ENCODE data around the gene ATRIP. TPM values are rescaled to one million over a fixed set of nuclear protein-coding genes. Genes with fewer than 3 reads are reported as not detected.
"Not testable (repeated sequence)": the region's sequence is repeated elsewhere in the genome, so short reads cannot be mapped to it uniquely, and the experiment has no call there.

The ATRIP gene
- polyA plus RNA-seq (2013, experiment 1 of 2; ENCODE audit: insufficient read length) = 7.2 TPM
- 7.1 TPM for polyA plus RNA-seq (2013, experiment 2 of 2; ENCODE audit: insufficient read length)

DNA sequence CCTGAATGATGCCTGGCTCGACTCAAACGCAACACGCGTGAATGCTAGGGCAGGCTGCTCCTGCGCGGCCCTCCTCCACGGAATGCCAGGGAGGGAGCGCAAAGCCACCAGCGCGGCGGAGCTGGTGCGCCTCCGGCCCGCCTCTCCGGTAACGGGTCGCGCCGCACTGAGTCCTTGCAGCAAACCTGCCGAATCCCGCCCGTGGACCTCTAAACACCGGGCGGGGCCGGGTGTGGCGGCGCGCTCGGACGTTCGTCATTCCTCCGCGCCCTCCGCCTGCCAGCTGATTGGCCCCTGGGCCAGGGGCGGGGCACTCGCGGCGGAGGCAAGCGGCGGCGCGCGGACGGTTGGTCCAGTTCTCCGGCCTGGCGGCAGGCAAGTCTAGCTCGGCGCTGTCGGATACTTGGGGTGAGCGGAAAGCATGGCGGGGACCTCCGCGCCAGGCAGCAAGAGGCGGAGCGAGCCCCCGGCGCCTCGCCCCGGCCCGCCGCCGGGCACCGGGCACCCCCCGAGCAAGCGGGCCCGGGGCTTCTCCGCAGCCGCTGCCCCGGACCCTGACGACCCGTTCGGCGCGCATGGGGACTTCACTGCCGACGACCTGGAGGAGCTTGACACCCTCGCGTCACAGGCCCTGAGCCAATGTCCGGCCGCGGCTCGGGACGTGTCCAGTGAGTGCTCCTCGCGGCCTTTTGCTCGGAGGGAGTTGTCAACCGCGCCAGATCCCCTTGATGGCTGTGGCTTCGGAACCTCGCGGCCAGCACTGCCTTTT, at the start of gene ATRIP:
ATRIP (plus strand) TSS at position 313 of the 769 bp plus-strand sequence; CDS start at position 422, 109 bp downstream.
- peak; percentile 81 for DNase-seq

DNA sequence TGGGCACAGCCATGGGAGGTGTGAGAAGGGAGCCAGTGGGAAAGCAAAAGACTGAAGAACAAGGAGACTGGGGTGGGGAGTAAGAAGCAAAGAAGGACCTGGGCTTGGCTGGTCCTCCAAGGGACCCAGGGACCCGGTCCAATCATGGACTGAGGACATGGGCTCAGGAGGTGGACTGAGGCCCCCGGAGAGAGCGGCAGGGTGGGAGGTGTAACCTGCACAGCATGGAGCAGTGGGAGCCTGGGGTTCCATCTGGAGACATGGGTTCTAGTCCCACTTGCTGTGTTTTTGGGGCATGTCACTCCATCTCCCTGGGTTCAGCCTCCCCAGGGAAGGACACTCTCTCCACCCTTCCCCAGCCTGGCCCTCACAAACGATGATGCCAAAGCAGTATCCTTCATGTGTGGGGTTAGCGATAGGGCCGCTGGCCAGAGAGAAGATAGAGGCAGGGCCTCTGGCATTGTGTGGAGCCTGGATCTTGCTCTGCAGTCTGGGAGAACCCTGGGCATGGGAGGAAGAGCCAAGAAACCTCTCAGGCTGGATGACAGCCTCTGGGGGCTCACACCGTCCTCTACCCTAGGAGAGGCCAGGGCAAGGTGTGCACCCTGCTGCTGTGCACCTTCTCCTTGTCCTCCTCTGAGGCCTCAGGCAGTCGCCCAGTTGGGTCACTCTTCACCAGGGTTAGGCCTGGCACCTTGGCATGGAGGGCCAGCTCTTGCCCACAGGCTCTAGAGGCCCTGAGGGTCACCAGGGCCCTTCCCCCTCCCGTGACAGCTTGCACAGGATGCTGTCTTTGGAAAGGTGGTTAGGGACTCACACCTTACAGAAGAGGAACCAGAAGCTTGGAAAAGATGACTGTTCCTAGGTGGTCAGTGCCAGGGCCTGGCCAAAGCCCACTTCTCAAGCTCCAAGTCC, 48.5 kb upstream of the ATRIP start:
- DNase-seq = no peak

- no peak for DNase-seq
Measured at GRCh38 chr3:48398701-48399386, 47.7 kb upstream of the ATRIP start.

DNA sequence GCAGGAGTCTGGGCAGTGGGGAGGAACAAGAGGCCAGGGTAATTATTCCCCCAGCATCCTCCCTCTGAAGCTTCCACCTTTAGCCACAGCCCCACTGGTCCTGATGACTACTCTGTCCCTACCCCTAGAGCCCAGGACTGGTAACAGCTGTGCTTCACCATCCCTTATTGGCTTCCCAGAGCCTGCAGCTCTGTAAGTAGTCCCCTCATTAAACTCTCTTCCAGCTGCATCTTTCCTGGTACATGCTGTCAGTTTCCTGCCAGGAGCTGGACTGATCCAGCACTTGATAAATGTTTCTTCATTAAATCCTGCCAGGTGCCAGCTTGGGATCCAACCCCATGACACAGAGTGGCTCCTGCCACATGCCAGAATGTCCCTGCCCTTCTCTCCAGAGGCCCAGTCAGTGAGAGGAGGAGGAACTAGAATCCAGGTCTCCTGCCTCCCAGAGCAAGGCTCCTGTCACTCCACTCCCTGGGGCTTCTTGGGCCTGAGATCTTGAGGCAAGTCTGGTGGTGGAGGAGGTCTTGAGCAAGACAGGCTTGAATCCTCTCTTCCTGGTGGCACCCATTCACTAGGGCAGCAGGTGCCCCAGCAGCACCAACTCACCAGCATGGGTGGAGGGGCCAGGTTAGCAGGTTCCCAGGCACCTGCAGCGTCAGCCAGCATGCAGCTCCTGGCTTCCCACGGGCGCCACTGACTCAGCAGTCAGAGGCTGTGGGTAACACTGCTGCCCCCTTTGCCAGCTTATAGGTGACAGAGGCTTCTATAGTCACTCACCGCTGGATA, 47.0 kb upstream of the ATRIP start:
- no peak for DNase-seq

GRCh38 chr3:48400824-48401433, 45.6 kb upstream of the ATRIP start:
- DNase-seq = peak; percentile 36

DNA sequence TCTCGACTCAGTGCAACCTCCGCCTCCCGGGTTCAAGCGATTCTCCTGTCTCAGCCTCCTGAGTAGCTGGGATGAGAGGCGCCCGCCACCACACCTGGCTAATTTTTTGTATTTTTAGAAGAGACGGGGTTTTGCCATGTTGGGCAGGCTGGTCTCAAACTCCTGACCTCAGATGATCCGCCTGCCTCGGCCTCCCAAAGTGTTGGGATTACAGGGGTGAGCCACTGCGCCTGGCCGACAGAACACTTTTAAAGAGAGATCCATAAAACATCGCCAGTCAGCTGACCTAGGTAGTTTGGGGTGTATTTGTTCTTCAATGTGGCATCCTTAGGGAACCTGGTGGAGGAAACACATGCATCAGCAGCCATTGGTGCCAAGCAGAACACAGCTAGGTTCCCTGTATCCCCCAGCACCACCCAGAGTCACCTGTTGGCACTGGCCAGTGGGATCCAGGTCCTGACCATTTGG, 45.1 kb upstream of the ATRIP start:
- not testable (repeated sequence) for DNase-seq

DNA sequence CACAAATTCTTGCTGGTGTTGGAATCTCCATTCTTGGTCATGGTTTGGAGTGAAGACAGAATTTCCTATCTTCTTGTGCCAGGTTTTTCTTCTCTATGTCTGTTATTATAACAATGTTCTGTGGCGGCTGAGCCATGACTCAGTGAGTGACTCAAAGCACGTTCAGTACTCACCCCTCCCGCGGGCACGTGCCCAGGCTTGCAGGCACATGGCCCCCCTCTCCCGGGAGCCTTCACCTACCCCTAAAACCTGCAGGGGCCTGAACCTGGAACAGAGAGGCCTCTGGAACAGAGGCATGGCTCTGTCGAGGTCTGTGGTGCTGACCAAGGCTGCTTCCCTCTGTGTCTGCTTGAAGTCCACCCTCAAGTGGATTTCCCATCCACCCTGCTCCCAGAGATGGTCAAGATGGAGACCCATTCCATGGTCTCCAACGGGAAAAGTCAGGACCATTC, 44.2 kb upstream of the ATRIP start:
- DNase-seq = peak; percentile 89

GRCh38 chr3:48402907-48403306, 43.6 kb upstream of the ATRIP start:
- no peak for DNase-seq

- no peak for DNase-seq
Measured at GRCh38 chr3:48403533-48404439, 42.8 kb upstream of the ATRIP start.

- no peak for DNase-seq
Measured at GRCh38 chr3:48404440-48405342, 41.8 kb upstream of the ATRIP start.

GRCh38 chr3:48405343-48405881, 41.1 kb upstream of the ATRIP start:
- no peak for DNase-seq

DNA sequence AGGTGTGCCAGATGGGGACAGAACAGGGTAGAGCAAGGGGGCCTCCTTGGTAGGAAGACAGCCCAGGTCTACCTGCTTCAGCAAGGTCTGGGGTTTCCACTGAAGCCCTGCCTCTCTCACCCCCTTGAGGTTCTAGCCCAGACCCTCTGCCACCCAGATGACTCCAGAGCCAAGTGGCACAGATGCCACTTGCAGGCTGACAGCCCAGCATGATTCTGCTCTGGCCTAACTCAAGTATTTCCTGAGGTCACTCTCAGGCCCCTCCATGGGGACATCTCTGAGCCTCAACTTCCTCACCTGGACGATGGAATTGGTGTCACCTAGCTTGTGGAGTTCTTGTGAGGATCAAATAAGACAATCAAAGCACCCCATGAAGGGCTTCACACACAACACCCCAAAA, 40.6 kb upstream of the ATRIP start:
- no peak for DNase-seq

- no peak for DNase-seq
Measured at GRCh38 chr3:48406443-48407431, 39.8 kb upstream of the ATRIP start.

- no peak for DNase-seq
Measured at GRCh38 chr3:48407542-48408099, 38.9 kb upstream of the ATRIP start.

DNA sequence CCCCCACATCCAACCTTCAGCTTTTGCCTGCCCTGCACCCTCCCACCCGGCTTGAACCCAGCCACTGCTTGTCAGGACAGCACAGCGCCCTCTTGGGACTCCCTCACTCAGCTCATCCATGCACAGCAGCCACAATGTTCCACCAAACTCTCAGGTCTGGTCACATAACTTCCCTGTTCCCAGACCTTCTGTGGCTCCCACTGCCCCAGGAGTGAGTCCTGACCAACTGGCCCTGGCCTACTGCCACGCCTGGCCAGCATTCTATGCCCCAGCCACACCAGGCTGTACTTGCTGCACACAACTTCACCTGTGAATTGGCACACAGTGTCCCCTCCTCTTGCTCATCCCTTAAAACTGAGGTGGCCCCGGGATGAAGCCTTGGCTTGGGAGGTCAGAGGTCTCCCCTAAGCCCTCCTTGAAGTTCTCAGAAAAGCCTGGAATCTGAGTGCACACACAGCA, 37.7 kb upstream of the ATRIP start:
- DNase-seq = no peak

- no peak for DNase-seq
Measured at GRCh38 chr3:48409291-48410201, 37.0 kb upstream of the ATRIP start.
